GM12878 (cell line): Measurements from ENCODE around the gene ZIC5. TPM values are rescaled to one million over a fixed set of nuclear protein-coding genes. Genes with fewer than 3 reads are reported as not detected.

Experiments
- ATAC-seq: fragments of 200-7000 bp; cut with Tn5 transposase; 3 replicates; pipeline ENCODE4 v1.9.1; 2020; ENCODE audit warnings: mild to moderate bottlenecking, moderate library complexity
- BruUV-seq: library from RNA; stranded (reverse); fragments of 400-500 nt; replicated peaks from 2 replicates; lab custom pipeline; 2021; lab: Mats Ljungman, UMichigan
- CTCF ChIA-PET: fragments of 300-600 bp; sonication (Branson Sonifier 250); formaldehyde crosslinking; extraction: SDS; loops from one replicate; lab custom pipeline; 2021; ENCODE audit warnings: inconsistent platforms; lab: Yijun Ruan, JAX
- POLR2A ChIA-PET: fragments of 350-600 bp; formaldehyde crosslinking; extraction: SDS; loops from one replicate; lab custom pipeline; 2021; ENCODE audit warnings: inconsistent platforms; lab: Charles Lee
- RAD21 ChIA-PET: fragments of 300-600 bp; sonication (Branson Sonifier 250); formaldehyde crosslinking; loops from one replicate; lab custom pipeline; 2023; ENCODE audit warnings: antibody characterized with exemption; ENCODE audit not compliant: unreplicated experiment; lab: Charles Lee
- SMC1A ChIA-PET: fragments of 300-600 bp; sonication (Branson Sonifier 250); formaldehyde crosslinking; loops from one replicate; lab custom pipeline; 2023; ENCODE audit not compliant: unreplicated experiment, uncharacterized antibody; lab: Charles Lee
- DNase-seq: peaks from one replicate; pipeline ENCODE4 v3.0.0-alpha.2; 2011; ENCODE audit warnings: low read depth, low spot score
- FAIRE-seq: peaks from 3 replicates; lab custom pipeline; 2011; peaks lifted over from hg19 to GRCh38; lab: Jason Lieb, UNC
- H2AFZ ChIP-seq: 2 replicates; pipeline ENCODE4 v1.6.0; 2011; ENCODE audit warnings: low read depth, low read length, control low read depth; ENCODE audit not compliant: control insufficient read depth
- H3K27ac ChIP-seq: 2 replicates; pipeline ENCODE4 v1.5.1; 2011; ENCODE audit warnings: control low read depth; ENCODE audit not compliant: control insufficient read depth, insufficient read depth
- H3K27me3 ChIP-seq, 2 experiments: replicated peaks in 1 of 2; 2 replicates each; pipeline versions ENCODE4 v1.6.0 to v1.6.1; 2011; ENCODE audit warnings: low read length in 1 of 2; ENCODE audit not compliant: control insufficient read depth in 2 of 2, insufficient read depth in 2 of 2
- H3K36me3 ChIP-seq, 2 experiments: 2 replicates each; pipeline ENCODE4 v1.5.1; 2011; ENCODE audit warnings: low read length in 1 of 2; ENCODE audit not compliant: control insufficient read depth in 2 of 2, insufficient read depth in 2 of 2
- H3K4me1 ChIP-seq: 2 replicates; pipeline ENCODE4 v1.6.1; 2011; ENCODE audit warnings: mild to moderate bottlenecking, low read length, moderate library complexity, mixed read lengths; ENCODE audit not compliant: control insufficient read depth, insufficient read depth
- H3K4me2 ChIP-seq: 2 replicates; pipeline ENCODE4 v1.6.0; 2011; ENCODE audit warnings: control low read depth; ENCODE audit not compliant: control insufficient read depth, insufficient read depth
- H3K4me3 ChIP-seq: fragments of 200-600 bp; sonication (generic); 2 replicates; pipeline ENCODE4 v1.5.1; 2016
- H3K79me2 ChIP-seq: 2 replicates; pipeline ENCODE4 v1.6.0; 2011; ENCODE audit warnings: low read length; ENCODE audit not compliant: control insufficient read depth, insufficient read depth
- H3K9ac ChIP-seq: 2 replicates; pipeline ENCODE4 v1.8.0; 2011; ENCODE audit warnings: low read length, control low read depth, mixed read lengths; ENCODE audit not compliant: control insufficient read depth, insufficient read depth
- H3K9me3 ChIP-seq: replicated peaks from 3 replicates; pipeline ENCODE4 v1.5.1; 2011; ENCODE audit warnings: mild to moderate bottlenecking, low read length; ENCODE audit not compliant: control insufficient read depth, insufficient read depth
- H4K20me1 ChIP-seq: 2 replicates; pipeline ENCODE4 v1.6.0; 2011; ENCODE audit not compliant: control insufficient read depth, insufficient read depth
- BCL11A ChIP-seq: IDR thresholded peaks from 2 replicates; pipeline ENCODE4 v1.6.1; 2011; ENCODE audit warnings: low read depth, low read length
- CHD1 ChIP-seq: IDR thresholded peaks from 2 replicates; pipeline ENCODE4 v1.6.1; 2012; ENCODE audit warnings: low read depth, low read length, improper control_type of control experiment
- CHD2 ChIP-seq: IDR thresholded peaks from 2 replicates; pipeline ENCODE4 v1.6.1; 2011; ENCODE audit warnings: low read depth, low read length, improper control_type of control experiment, borderline replicate concordance
- FOXM1 ChIP-seq: IDR thresholded peaks from 2 replicates; pipeline ENCODE4 v1.6.1; 2012; ENCODE audit warnings: low read depth, mild to moderate bottlenecking, inconsistent platforms, low read length, moderate library complexity
- POLR2AphosphoS5 ChIP-seq: IDR thresholded peaks from 2 replicates; pipeline ENCODE4 v1.6.1; 2011; ENCODE audit warnings: mild to moderate bottlenecking, low read length, inconsistent platforms
- RELA ChIP-seq: fragments of 450-650 bp; IDR thresholded peaks from 2 replicates; pipeline ENCODE4 v1.8.0; 2014; ENCODE audit warnings: borderline replicate concordance; ENCODE audit not compliant: partially characterized antibody
- SMAD1 ChIP-seq: fragments of 450-650 bp; IDR thresholded peaks from 2 replicates; pipeline ENCODE4 v1.6.1; 2018; ENCODE audit warnings: mild to moderate bottlenecking, low read depth; ENCODE audit not compliant: partially characterized antibody
- SUZ12 ChIP-seq: fragments of 200-600 bp; sonication (generic); IDR thresholded peaks from one replicate; pipeline ENCODE4 v1.6.1; 2018; ENCODE audit warnings: antibody characterized with exemption, mild to moderate bottlenecking; ENCODE audit not compliant: unreplicated experiment
- TCF12 ChIP-seq: IDR thresholded peaks from 2 replicates; pipeline ENCODE4 v1.6.1; 2011; ENCODE audit warnings: low read depth, mild to moderate bottlenecking, low read length
- WGBS: methylation state at CpG from one replicate; pipeline ENCODE4 v1.1.6; 2016; ENCODE audit warnings: low lambda C conversion rate; ENCODE audit not compliant: insufficient replicate concordance, insufficient coverage; ENCODE audit errors: missing lambda C conversion rate; 5-methylcytosine and 5-hydroxymethylcytosine counted together
- in situ Hi-C: fragments of 300-500 bp; cut with MboI; formaldehyde crosslinking; loops from 9 replicates; pipeline ENCODE4 v1.14.3; 2018; ENCODE audit warnings: mixed read lengths
- intact Hi-C: fragments of 100-400 bp; cut with micrococcal nuclease; formaldehyde crosslinking; loops from one replicate; pipeline ENCODE4 v1.14.2; 2022; ENCODE audit not compliant: unreplicated experiment
- polyA plus RNA-seq, 11 experiments: library from polyadenylated mRNA; depleted of rRNA in 4 of 11; unstranded in 6 of 11; stranded (reverse) in 5 of 11; fragments of >200 nt; fragmentation: Nextera tagmentation in 4 of 11; fragmentation: Illumina TruSeq in 1 of 11; extraction: Ambion mirVana in 4 of 11; extraction: Trizol in 1 of 11; gene quantifications; 1 replicate in 1 of 11; 2 replicates in 10 of 11; pipeline versions ENCODE4 v1.2.1 to v1.2.3, GENCODE V29; 2011 to 2016; ENCODE audit warnings: inconsistent platforms in 2 of 11, missing spikeins in 2 of 11, low read depth in 1 of 11
- total RNA-seq, 4 experiments: library from RNA; depleted of rRNA in 3 of 4; stranded (reverse); fragments of >200 nt in 3 of 4; fragmentation: Illumina TruSeq in 1 of 4; extraction: Trizol in 1 of 4; gene quantifications; 2 replicates each; pipeline versions ENCODE4 v1.2.1 to v1.2.3, GENCODE V29; 2013 to 2021

The ZIC5 gene
- total and polyA plus RNA-seq, 10 of the 15 experiments (the other 5 are each of a cell fraction or from before 2014, with no cell fraction given), result not detected

DNA sequence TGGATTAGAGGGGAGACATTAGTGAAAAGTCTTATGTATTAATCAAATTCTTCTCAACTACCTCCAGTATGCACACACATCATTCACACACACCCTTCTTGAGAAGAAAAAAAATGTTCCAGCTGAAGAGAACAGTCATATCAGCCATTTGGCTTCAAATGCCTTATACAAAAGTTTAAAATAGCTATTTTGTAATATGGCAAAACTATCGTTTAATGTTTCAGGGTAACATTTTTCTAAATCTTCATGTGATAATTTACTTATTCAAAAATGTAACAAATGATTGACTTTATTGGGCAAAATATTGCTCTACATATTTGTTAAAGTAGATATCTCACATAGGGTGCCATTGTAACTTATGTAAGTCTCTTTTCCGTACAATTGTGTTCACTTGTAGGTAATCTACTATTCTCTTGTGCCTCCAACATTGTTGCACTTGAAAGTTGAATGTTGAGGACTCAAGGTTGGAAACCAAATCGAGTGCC, 23.6 kb upstream of the ZIC5 start:
- TF ChIP-seq TCF12 (no peak), POLR2AphosphoS5 (no peak)
- no peak overlapping the region for H3K4me3 ChIP-seq
- DNase-seq, result no peak
- no TSS peak for BruUV-seq
- ChIA-PET POLR2A (no interaction called here), RAD21 (no interaction called here), CTCF (interaction anchor here (0.6 kb wide), 1 partner anchor 240 kb away, joined by 3 read pairs; no protein-coding TSS in a partner anchor), SMC1A (no interaction called here)
- FAIRE-seq, result peak; percentile 64
- H3K4me2 ChIP-seq, result peak overlapping the region; percentile 2; the same call in 1 of the 2 replicates
- no peak overlapping the region for H3K27ac ChIP-seq
- WGBS, result 8% methylated on average over 3 of the region's 3 CpGs
- H3K9me3 ChIP-seq, result peaks cover 1% of the 10 kb centered on the region; the same call in 2 of the 3 replicates
- no peak for ATAC-seq
- no peaks in the 10 kb centered on the region for H3K4me1 ChIP-seq
- H3K9ac ChIP-seq, result no peak overlapping the region
- in situ Hi-C loops (no loop called here), intact Hi-C loops (no loop called here)
- peaks cover 9 to 33% of the 10 kb centered on the region in 2 experiments for H3K27me3 ChIP-seq
- H3K36me3 ChIP-seq, result no peaks in the 10 kb centered on the region
- H3K79me2 ChIP-seq, result no peaks in the 10 kb centered on the region
- no peaks in the 10 kb centered on the region for H4K20me1 ChIP-seq
- H2AFZ ChIP-seq, result no peak overlapping the region

DNA sequence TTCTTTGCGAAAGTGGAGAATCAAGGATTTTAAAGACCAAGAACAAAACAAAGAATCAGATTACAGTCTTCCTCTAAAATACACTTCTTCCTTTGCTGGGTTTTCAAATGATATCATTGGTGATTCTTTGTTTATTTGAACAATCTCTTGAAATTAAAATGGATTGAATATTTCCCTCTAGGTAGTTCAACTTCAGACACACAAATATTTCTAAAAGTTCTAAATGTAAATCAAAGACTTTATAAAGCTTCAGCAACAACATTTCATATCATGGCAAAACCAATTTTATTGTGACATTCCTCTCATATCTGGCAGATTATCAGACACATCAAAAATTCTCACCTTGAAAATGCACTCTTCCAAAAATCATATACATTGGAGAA, 23.1 kb upstream of the ZIC5 start:
- Histone ChIP-seq H3K9ac (no peak overlapping the region), H4K20me1 (no peaks in the 10 kb centered on the region), H3K4me1 (no peaks in the 10 kb centered on the region), H3K27ac (no peak overlapping the region), H3K4me3 (no peak overlapping the region), H3K79me2 (no peaks in the 10 kb centered on the region), H3K36me3 (no peaks in the 10 kb centered on the region), H3K9me3 (peaks cover 1% of the 10 kb centered on the region; the same call in 2 of the 3 replicates), H3K4me2 (no peak overlapping the region), H2AFZ (no peak overlapping the region), H3K27me3 (peaks cover 10 to 38% of the 10 kb centered on the region in 2 experiments)
- intact Hi-C loops, result no loop called here
- ChIA-PET POLR2A (no interaction called here), SMC1A (no interaction called here), CTCF (no interaction called here), RAD21 (no interaction called here)
- no peak for TF ChIP-seq CHD2
- no peak for TF ChIP-seq BCL11A
- TF ChIP-seq RELA, result no peak
- TF ChIP-seq SMAD1, result no peak
- no peak for TF ChIP-seq SUZ12
- no peak for TF ChIP-seq CHD1
- no peak for TF ChIP-seq FOXM1
- DNase-seq (no peak), FAIRE-seq (no peak), ATAC-seq (no peak)
- in situ Hi-C loops, result no loop called here
- BruUV-seq, result no TSS peak
- WGBS, result 25% methylated on average over 1 of the region's 1 CpG
